ENCODE data around the gene SIGLEC6. TPM values are rescaled to one million over a fixed set of nuclear protein-coding genes. Genes with fewer than 3 reads are reported as not detected.

Gene SIGLEC6
- total and polyA plus RNA-seq, 3 donors from 2014 or later: 0.29 to 1.1 (median 0.55) TPM

DNA sequence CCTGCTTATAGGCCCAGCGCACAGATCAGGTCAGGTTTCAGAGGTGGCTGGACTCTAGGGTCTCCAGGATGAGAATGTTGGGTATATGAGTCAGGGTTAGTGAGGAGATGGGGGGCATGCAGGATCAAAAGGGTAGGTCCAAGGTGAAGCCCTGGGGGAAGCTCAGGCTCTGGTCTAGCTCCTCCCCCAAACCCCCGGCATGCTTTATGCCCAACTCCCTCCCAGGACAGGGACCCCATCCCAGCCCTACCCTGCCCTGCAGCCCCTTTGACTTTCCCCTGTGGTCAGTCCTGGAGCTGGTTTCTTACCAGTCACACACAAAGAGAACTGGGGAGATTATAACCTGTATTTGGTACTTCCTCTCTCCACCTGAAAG lies 62.9 kb downstream of the SIGLEC6 start:
- H3K27me3 ChIP-seq: no peaks in the 10 kb centered on the region
- H3K36me3 ChIP-seq (ENCODE audit: low read depth, missing control alignments): no peaks in the 10 kb centered on the region
- H3K27ac ChIP-seq: no peak overlapping the region
- TF ChIP-seq POLR2A (IDR thresholded peaks at IDR 0.05): no peak
- TF ChIP-seq, protein P1, sequence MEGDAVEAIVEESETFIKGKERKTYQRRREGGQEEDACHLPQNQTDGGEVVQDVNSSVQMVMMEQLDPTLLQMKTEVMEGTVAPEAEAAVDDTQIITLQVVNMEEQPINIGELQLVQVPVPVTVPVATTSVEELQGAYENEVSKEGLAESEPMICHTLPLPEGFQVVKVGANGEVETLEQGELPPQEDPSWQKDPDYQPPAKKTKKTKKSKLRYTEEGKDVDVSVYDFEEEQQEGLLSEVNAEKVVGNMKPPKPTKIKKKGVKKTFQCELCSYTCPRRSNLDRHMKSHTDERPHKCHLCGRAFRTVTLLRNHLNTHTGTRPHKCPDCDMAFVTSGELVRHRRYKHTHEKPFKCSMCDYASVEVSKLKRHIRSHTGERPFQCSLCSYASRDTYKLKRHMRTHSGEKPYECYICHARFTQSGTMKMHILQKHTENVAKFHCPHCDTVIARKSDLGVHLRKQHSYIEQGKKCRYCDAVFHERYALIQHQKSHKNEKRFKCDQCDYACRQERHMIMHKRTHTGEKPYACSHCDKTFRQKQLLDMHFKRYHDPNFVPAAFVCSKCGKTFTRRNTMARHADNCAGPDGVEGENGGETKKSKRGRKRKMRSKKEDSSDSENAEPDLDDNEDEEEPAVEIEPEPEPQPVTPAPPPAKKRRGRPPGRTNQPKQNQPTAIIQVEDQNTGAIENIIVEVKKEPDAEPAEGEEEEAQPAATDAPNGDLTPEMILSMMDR (IDR thresholded peaks at IDR 0.05): no peak
- 85 to 92% methylated on average over 2 of the region's 2 CpGs for WGBS, 2 donors
- no peak overlapping the region for H3K4me3 ChIP-seq
- no peaks in the 10 kb centered on the region for H3K9me3 ChIP-seq
- no peak for DNase-seq
- H3K4me1 ChIP-seq: no peaks in the 10 kb centered on the region
- intact Hi-C loops (cut with DNase I; ENCODE audit: low total_unique reads): no loop called here

DNA sequence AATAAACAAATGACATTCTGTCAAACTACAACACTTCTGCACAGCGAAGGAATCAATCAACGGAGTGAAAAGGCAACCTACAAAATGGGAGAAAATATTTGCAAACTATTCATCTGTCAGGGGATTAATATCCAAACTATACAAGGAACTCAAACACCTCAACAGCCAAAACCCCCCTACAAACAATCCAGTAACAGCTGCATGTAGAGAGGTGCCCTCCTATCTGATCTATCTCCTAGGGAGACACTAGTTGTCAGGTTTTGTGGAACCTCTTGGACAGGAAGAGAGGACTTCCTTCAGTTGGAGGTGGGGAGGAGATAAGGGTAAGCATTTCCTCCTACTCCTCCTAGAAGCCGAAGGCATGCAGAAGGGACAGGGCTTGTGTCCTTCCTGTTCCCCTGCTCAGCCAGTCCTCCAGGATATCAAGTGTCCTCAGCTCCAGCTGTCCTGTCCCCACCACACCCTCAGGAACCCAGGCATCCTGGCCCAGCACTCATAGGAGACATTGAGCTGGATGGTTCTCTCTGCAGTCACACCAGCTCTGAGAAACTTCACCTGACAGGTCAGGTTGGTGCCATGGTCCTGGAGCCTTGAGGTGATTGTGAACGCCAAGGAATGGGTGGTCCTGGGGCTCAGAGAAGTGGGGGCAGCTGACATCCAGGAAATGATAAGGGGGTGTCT lies 63.5 kb downstream of the SIGLEC6 start:
- no peak for DNase-seq
- Histone ChIP-seq H3K27ac (no peak overlapping the region), H3K36me3 (ENCODE audit: low read depth, missing control alignments) (no peaks in the 10 kb centered on the region), H3K4me1 (no peaks in the 10 kb centered on the region), H3K4me3 (no peak overlapping the region), H3K27me3 (no peaks in the 10 kb centered on the region), H3K9me3 (no peaks in the 10 kb centered on the region)
- WGBS, 2 donors: 78 to 84% methylated on average over 4 of the region's 4 CpGs
- TF ChIP-seq POLR2A (IDR thresholded peaks at IDR 0.05): no peak
- TF ChIP-seq, protein P1 (IDR thresholded peaks at IDR 0.05): no peak
- intact Hi-C loops (cut with DNase I; ENCODE audit: low total_unique reads): no loop called here

Small RNA genes lying within 50 kb of the gene (small RNA-seq; reads per million reads assigned to genes)
- gene AC020914.3: 0 reads per million in 2 donors

Other genes starting within 250 kb of the SIGLEC6 start
- gene IGLON5, start 220.0 kb downstream of the SIGLEC6 start, total RNA-seq: 10 to 100 TPM; 13.3 to 16.0 TPM
- 13.9 TPM for gene IGLON5, start 220.0 kb downstream of the SIGLEC6 start, polyA plus RNA-seq (ENCODE audit: insufficient read depth, low read depth, low replicate concordance)
- gene VSIG10L, start 189.5 kb downstream of the SIGLEC6 start, total RNA-seq: 10 to 100 TPM; 10.5 to 12.0 TPM
- 5.8 TPM for gene VSIG10L, start 189.5 kb downstream of the SIGLEC6 start, polyA plus RNA-seq (ENCODE audit: insufficient read depth, low read depth, low replicate concordance)
- gene ETFB, start 165.3 kb downstream of the SIGLEC6 start, total RNA-seq: 100 to 1,000 TPM; 110 to 146 TPM
- 109 TPM for gene ETFB, start 165.3 kb downstream of the SIGLEC6 start, polyA plus RNA-seq (ENCODE audit: insufficient read depth, low read depth, low replicate concordance)
- 10 to 100 TPM; 10.0 to 26.4 TPM for gene CLDND2, start 162.7 kb downstream of the SIGLEC6 start, total RNA-seq
- gene CLDND2, start 162.7 kb downstream of the SIGLEC6 start, polyA plus RNA-seq (ENCODE audit: insufficient read depth, low read depth, low replicate concordance): 41.2 TPM
- gene NKG7, start 159.0 kb downstream of the SIGLEC6 start, total RNA-seq: under 1 TPM in 1 of 2 donors, not detected in 1; 0.63 TPM
- 8.7 TPM for gene NKG7, start 159.0 kb downstream of the SIGLEC6 start, polyA plus RNA-seq (ENCODE audit: insufficient read depth, low read depth, low replicate concordance)
- under 1 TPM in 1 of 2 donors, not detected in 1; 0.31 TPM for gene LIM2, start 143.7 kb downstream of the SIGLEC6 start, total RNA-seq
- 0.91 TPM for gene LIM2, start 143.7 kb downstream of the SIGLEC6 start, polyA plus RNA-seq (ENCODE audit: insufficient read depth, low read depth, low replicate concordance)
- gene C19orf84, start 141.1 kb downstream of the SIGLEC6 start, total RNA-seq: 10 to 100 TPM; 23.1 to 31.2 TPM
- gene C19orf84, start 141.1 kb downstream of the SIGLEC6 start, polyA plus RNA-seq (ENCODE audit: insufficient read depth, low read depth, low replicate concordance): 38.8 TPM
- 1 to 10 TPM in 1 of 2 donors, under 1 TPM in 1; 0.87 to 2.2 TPM for gene SIGLEC10, start 114.0 kb downstream of the SIGLEC6 start, total RNA-seq
- gene SIGLEC10, start 114.0 kb downstream of the SIGLEC6 start, polyA plus RNA-seq (ENCODE audit: insufficient read depth, low read depth, low replicate concordance): 2.3 TPM
- gene SIGLEC8, start 73.2 kb downstream of the SIGLEC6 start, total RNA-seq: 1 to 10 TPM in 1 of 2 donors, under 1 TPM in 1; 0.31 to 3.1 TPM
- 0.61 TPM for gene SIGLEC8, start 73.2 kb downstream of the SIGLEC6 start, polyA plus RNA-seq (ENCODE audit: insufficient read depth, low read depth, low replicate concordance)
- not detected for gene CEACAM18, start 53.1 kb downstream of the SIGLEC6 start, total RNA-seq
- not detected for gene CEACAM18, start 53.1 kb downstream of the SIGLEC6 start, polyA plus RNA-seq (ENCODE audit: insufficient read depth, low read depth, low replicate concordance)
- not detected for gene SIGLEC12, start 29.9 kb downstream of the SIGLEC6 start, total RNA-seq
- 1.0 TPM for gene SIGLEC12, start 29.9 kb downstream of the SIGLEC6 start, polyA plus RNA-seq (ENCODE audit: insufficient read depth, low read depth, low replicate concordance)
- 10 to 100 TPM; 12.1 to 12.3 TPM for gene ZNF175, start 39.6 kb upstream of the SIGLEC6 start, total RNA-seq
- gene ZNF175, start 39.6 kb upstream of the SIGLEC6 start, polyA plus RNA-seq (ENCODE audit: insufficient read depth, low read depth, low replicate concordance): 11.0 TPM
- not detected for gene SIGLEC5, start 98.7 kb upstream of the SIGLEC6 start, total RNA-seq
- not detected for gene SIGLEC5, start 98.7 kb upstream of the SIGLEC6 start, polyA plus RNA-seq (ENCODE audit: insufficient read depth, low read depth, low replicate concordance)
- gene SIGLEC14, start 115.2 kb upstream of the SIGLEC6 start, total RNA-seq: 1 to 10 TPM; 3.7 to 5.7 TPM
- 1.5 TPM for gene SIGLEC14, start 115.2 kb upstream of the SIGLEC6 start, polyA plus RNA-seq (ENCODE audit: insufficient read depth, low read depth, low replicate concordance)
- gene SPACA6, start 161.7 kb upstream of the SIGLEC6 start, total RNA-seq: 100 to 1,000 TPM in 1 of 2 donors, 10 to 100 TPM in 1; 37.8 to 106 TPM
- gene SPACA6, start 161.7 kb upstream of the SIGLEC6 start, polyA plus RNA-seq (ENCODE audit: insufficient read depth, low read depth, low replicate concordance): 19.8 TPM
- gene HAS1, start 192.3 kb upstream of the SIGLEC6 start, total RNA-seq: 1 to 10 TPM in 1 of 2 donors, under 1 TPM in 1; 0.99 to 2.1 TPM
- gene HAS1, start 192.3 kb upstream of the SIGLEC6 start, polyA plus RNA-seq (ENCODE audit: insufficient read depth, low read depth, low replicate concordance): 0.44 TPM
- gene FPR1, start 220.2 kb upstream of the SIGLEC6 start, total RNA-seq: 1 to 10 TPM; 1.4 to 2.1 TPM
- 3.5 TPM for gene FPR1, start 220.2 kb upstream of the SIGLEC6 start, polyA plus RNA-seq (ENCODE audit: insufficient read depth, low read depth, low replicate concordance)
- under 1 TPM; 0.19 to 0.31 TPM for gene FPR2, start 229.5 kb upstream of the SIGLEC6 start, total RNA-seq
- gene FPR2, start 229.5 kb upstream of the SIGLEC6 start, polyA plus RNA-seq (ENCODE audit: insufficient read depth, low read depth, low replicate concordance): 1.3 TPM

Measured in testis (tissue), 3 donors.